ENCODE results near the gene NFIX.

DNA sequence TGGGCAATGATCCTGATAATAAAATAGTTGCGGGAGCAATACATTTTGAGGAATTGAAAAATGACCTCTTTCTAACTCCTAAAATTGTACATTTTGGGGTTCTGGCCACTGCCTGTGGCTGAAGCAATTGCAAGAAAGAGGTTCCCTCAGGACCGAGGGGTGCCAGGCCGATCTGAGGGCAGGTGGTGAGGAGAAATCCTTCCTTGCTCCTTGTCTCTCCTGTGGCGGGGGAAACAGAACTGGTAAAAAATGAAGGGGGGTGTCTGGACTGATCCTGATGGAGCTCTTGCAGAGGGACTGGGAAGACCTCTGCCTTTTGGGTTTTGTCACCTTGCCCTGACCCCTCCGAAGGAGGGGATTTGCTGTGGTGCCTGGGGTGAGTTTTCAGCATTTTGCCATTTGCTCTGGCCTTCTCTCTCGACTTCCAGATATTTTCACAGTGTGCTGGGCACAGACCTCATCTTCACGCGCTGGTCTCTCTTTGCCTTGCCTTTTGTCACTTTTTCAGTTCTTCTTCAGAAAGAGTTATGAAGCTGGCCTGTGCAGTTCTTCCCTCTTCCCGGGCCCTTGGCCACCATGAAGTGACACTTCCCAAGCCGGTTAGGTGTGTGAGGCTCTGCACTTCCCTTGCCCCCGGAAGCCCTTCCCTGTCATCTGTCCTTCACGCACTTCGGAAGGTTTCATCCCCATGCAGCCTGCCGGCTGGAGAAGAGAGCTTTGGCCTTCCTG is 22.2 kb downstream of the NFIX start:
- TF ChIP-seq, protein P1, sequence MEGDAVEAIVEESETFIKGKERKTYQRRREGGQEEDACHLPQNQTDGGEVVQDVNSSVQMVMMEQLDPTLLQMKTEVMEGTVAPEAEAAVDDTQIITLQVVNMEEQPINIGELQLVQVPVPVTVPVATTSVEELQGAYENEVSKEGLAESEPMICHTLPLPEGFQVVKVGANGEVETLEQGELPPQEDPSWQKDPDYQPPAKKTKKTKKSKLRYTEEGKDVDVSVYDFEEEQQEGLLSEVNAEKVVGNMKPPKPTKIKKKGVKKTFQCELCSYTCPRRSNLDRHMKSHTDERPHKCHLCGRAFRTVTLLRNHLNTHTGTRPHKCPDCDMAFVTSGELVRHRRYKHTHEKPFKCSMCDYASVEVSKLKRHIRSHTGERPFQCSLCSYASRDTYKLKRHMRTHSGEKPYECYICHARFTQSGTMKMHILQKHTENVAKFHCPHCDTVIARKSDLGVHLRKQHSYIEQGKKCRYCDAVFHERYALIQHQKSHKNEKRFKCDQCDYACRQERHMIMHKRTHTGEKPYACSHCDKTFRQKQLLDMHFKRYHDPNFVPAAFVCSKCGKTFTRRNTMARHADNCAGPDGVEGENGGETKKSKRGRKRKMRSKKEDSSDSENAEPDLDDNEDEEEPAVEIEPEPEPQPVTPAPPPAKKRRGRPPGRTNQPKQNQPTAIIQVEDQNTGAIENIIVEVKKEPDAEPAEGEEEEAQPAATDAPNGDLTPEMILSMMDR (IDR thresholded peaks at IDR 0.05; ENCODE audit: borderline replicate concordance, extremely low read depth, low read length, poor library complexity, severe bottlenecking), result no peak
- TF ChIP-seq EZH2 (IDR thresholded peaks at IDR 0.05; ENCODE audit: borderline replicate concordance, low read depth, low read length, severe bottlenecking), result no peak
